Peyer's patch (tissue), 4 donors: ENCODE measurements around the gene WAPL.

ENCODE experiments used
- POLR2A ChIP-seq, 2 donors: fragments of 450-650 bp; IDR thresholded peaks; one replicate each; pipeline ENCODE4 v1.5.1; 2017; ENCODE audit warnings: antibody characterized with exemption in 2 of 2, mild to moderate bottlenecking in 2 of 2, moderate library complexity in 2 of 2
- TF ChIP-seq, protein P1 (sequence below), 6 experiments: fragments of 450-650 bp in 4 of 6; fragments of 200-600 bp in 2 of 6; sonication (generic) in 1 of 6; IDR thresholded peaks; one replicate each; pipeline ENCODE4 v1.5.1; 2017 to 2019; ENCODE audit warnings: antibody characterized with exemption in 6 of 6, mild to moderate bottlenecking in 3 of 6, moderate library complexity in 1 of 6

DNA sequence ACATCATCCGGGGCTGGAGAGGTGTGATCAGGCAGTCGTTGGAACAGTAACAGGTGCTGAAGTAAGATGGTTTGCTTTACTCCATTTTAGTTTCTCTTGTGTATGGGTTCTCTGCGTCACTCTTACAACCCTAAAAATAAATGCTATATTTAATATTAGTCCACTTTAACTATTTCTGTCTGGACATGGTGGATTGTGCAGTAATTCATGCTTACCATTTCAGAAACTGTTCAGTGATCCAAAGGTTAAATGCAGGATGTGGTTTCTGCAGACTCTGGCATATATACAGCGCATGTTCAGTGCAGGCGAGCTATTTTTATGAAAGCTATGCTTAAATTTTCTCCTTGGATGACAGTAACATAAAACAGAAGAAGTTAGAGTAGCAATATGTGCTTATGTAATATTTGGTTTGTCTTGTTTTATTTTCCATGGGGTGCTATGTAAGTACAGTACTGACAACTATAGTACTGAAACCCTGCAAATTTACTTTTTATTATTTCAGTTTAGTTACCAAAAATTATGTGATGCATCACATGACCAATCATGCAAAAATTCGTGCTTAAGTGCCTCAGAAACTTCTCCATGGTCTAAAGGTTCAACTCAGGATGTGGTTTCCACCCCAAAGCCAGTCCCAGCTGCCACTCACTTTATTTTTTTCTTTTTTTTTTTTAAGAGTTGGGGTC lies 108.4 kb downstream of the WAPL start:
- TF ChIP-seq, protein P1, sequence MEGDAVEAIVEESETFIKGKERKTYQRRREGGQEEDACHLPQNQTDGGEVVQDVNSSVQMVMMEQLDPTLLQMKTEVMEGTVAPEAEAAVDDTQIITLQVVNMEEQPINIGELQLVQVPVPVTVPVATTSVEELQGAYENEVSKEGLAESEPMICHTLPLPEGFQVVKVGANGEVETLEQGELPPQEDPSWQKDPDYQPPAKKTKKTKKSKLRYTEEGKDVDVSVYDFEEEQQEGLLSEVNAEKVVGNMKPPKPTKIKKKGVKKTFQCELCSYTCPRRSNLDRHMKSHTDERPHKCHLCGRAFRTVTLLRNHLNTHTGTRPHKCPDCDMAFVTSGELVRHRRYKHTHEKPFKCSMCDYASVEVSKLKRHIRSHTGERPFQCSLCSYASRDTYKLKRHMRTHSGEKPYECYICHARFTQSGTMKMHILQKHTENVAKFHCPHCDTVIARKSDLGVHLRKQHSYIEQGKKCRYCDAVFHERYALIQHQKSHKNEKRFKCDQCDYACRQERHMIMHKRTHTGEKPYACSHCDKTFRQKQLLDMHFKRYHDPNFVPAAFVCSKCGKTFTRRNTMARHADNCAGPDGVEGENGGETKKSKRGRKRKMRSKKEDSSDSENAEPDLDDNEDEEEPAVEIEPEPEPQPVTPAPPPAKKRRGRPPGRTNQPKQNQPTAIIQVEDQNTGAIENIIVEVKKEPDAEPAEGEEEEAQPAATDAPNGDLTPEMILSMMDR (IDR thresholded peaks at IDR 0.05): no peak
- TF ChIP-seq POLR2A (IDR thresholded peaks at IDR 0.05): no peak
